D341Med (cell line): ENCODE results near the gene RTP3.

Experiments used
- DNase-seq: peaks from one replicate; pipeline ENCODE4 v3.0.0; 2012; ENCODE audit warnings: low spot score

RTP3 gene

GRCh38 chr3:46469680-46470357 lies 28.0 kb upstream of the RTP3 start:
- no peak for DNase-seq

GRCh38 chr3:46470831-46471230 lies 26.9 kb upstream of the RTP3 start:
- DNase-seq = no peak

- DNase-seq = no peak
These were observed 26.3 kb upstream of the RTP3 start for GRCh38 chr3:46471371-46471914.

- no peak for DNase-seq
These were observed 25.0 kb upstream of the RTP3 start for GRCh38 chr3:46472736-46473135.

- no peak for DNase-seq
These were observed 20.6 kb upstream of the RTP3 start for GRCh38 chr3:46477145-46477544.

- no peak for DNase-seq
These were observed 20.0 kb upstream of the RTP3 start for GRCh38 chr3:46477756-46478155.

- DNase-seq = no peak
These were observed 19.4 kb upstream of the RTP3 start for GRCh38 chr3:46478341-46478740.

- no peak for DNase-seq
These were observed 18.8 kb upstream of the RTP3 start for GRCh38 chr3:46479021-46479420.

GRCh38 chr3:46479696-46480095 lies 18.1 kb upstream of the RTP3 start:
- no peak for DNase-seq

GRCh38 chr3:46480491-46481195 lies 17.1 kb upstream of the RTP3 start:
- no peak for DNase-seq

- DNase-seq = no peak
These were observed 16.1 kb upstream of the RTP3 start for GRCh38 chr3:46481636-46482035.

- DNase-seq = no peak
These were observed 15.0 kb upstream of the RTP3 start for GRCh38 chr3:46482632-46483350.

- DNase-seq = no peak
These were observed 14.0 kb upstream of the RTP3 start for GRCh38 chr3:46483825-46484224.

- DNase-seq = no peak
These were observed 13.4 kb upstream of the RTP3 start for GRCh38 chr3:46484388-46484787.

- no peak for DNase-seq
These were observed 12.6 kb upstream of the RTP3 start for GRCh38 chr3:46484911-46485778.

GRCh38 chr3:46485779-46486175 lies 12.0 kb upstream of the RTP3 start:
- no peak for DNase-seq

GRCh38 chr3:46488735-46489361 lies 8.9 kb upstream of the RTP3 start:
- DNase-seq = peak; percentile 91

GRCh38 chr3:46489381-46489780 lies 8.4 kb upstream of the RTP3 start:
- DNase-seq = no peak

- DNase-seq = no peak
These were observed 7.9 kb upstream of the RTP3 start for GRCh38 chr3:46489875-46490274.

- DNase-seq = no peak
These were observed 7.3 kb upstream of the RTP3 start for GRCh38 chr3:46490338-46491084.
